Measurements from ENCODE around the gene AGAP2. TPM values are rescaled to one million over a fixed set of nuclear protein-coding genes. Genes with fewer than 3 reads are reported as not detected.

AGAP2 gene
- 0.38 and 0.81 TPM in 2 replicates for total RNA-seq (2016; rRNA removed; fragmentation: Illumina TruSeq; extraction: Trizol)
- 0.10 and 0.18 TPM in 2 replicates for total RNA-seq (2016; cell fraction: cytosol; rRNA removed; fragmentation: Illumina TruSeq; extraction: Trizol; ENCODE audit: low read depth)
- 0.45 and 0.91 TPM in 2 replicates for total RNA-seq (2016; cell fraction: insoluble cytoplasmic fraction; rRNA removed; fragmentation: Illumina TruSeq; extraction: Trizol)
- 0.24 and 0.49 TPM in 2 replicates for total RNA-seq (2016; cell fraction: membrane; rRNA removed; fragmentation: Illumina TruSeq; extraction: Trizol)
- 0.44 and 0.71 TPM in 2 replicates for total RNA-seq (2016; cell fraction: nucleus; rRNA removed; fragmentation: Illumina TruSeq; extraction: Trizol)
- 0.45 and 0.73 TPM in 2 replicates for polyA plus RNA-seq (2011; rRNA removed)
- polyA plus RNA-seq (2011; cell fraction: cytosol; rRNA removed) = 0.50 and 0.87 TPM in 2 replicates
- 1.0 and 1.5 TPM in 2 replicates for polyA plus RNA-seq (2011; cell fraction: nucleus; rRNA removed)
- 0.23 and 0.31 TPM in 2 replicates for polyA plus RNA-seq (2012)
- polyA plus RNA-seq (2016; cell fraction: cytosol; fragmentation: Illumina TruSeq; extraction: Trizol; ENCODE audit: low read depth) = 0.33 and 0.42 TPM in 2 replicates
- 0.57 and 0.95 TPM in 2 replicates for polyA plus RNA-seq (2016; cell fraction: insoluble cytoplasmic fraction; fragmentation: Illumina TruSeq; extraction: Trizol; ENCODE audit: low read depth)
- polyA plus RNA-seq (2016; cell fraction: membrane; fragmentation: Illumina TruSeq; extraction: Trizol; ENCODE audit: low read depth) = 0.10 and 0.23 TPM in 2 replicates
- polyA plus RNA-seq (2016; cell fraction: nucleus; fragmentation: Illumina TruSeq; extraction: Trizol; ENCODE audit: insufficient read depth, low read depth) = 0.37 and 1.3 TPM in 2 replicates
- 0.42 and 0.96 TPM in 2 replicates for polyA minus RNA-seq (2011; rRNA and poly(A)+ RNA removed; ENCODE audit: low replicate concordance)
- polyA minus RNA-seq (2011; cell fraction: cytosol; rRNA and poly(A)+ RNA removed) = 0.70 and 0.79 TPM in 2 replicates
- polyA minus RNA-seq (2011; cell fraction: nucleus; rRNA and poly(A)+ RNA removed) = 0.90 and 1.5 TPM in 2 replicates
- percentile 28 among the genes with signal in this experiment for Bru-seq, nascent RNA
- percentile 29 among the genes with signal in this experiment for BruChase-seq, experiment 1, labeled RNA remaining after a 6-hour chase
- BruChase-seq, experiment 2, labeled RNA remaining after a 2-hour chase = percentile 25 among the genes with signal in this experiment
- long read RNA-seq, experiment 1 = 0 reads
- long read RNA-seq, experiment 2, partial matches to known transcripts = 1 of 2 reads
- long read RNA-seq, experiment 2, other reads (novel, unspliced or antisense) = 1 of 2 reads

DNA sequence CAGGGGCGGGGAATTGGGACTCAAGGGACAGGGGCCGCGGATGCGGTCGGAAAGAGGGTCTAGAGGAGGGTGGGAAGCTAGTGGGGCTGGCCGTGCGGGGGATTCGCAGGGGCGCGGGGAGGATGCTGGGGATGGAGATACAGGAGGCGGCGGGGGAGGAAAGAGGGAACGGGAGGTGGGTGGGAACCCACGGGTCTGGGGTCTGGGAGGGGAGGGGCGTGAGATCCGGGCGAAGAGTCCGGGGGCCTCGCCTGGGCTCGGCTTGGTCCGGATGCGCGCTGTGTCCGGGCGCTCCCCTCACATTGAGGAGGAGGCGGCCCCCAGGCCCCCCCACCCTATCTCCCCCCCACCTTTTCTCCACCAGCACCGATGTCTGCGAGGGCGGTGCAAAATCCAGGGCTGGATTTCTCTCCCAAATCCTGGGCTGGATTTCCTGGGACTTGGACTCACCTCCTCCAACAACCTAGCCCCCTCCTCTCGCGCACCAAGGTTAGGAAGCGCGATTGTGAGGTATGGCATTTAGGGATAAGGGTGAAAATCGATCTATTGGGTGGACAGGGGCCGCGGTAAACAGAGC lies at the start of gene AGAP2:
Gene AGAP2 (minus strand): TSS at position 82 of the 577 bp plus-strand sequence. CDS start 496 bp downstream, outside the sequence.
- WGBS (ENCODE audit: low lambda C conversion rate) = 19% methylated on average over 26 of the region's 36 CpGs
- no peak within 1 kb of the TSS for H2AFZ ChIP-seq (ENCODE audit: low read length)
- H3K36me3 ChIP-seq (replicated peaks in 1 of 2; ENCODE audit: control insufficient read depth in 1 of 2, insufficient read depth in 2 of 2, low read length in 2 of 2) = no peaks in the 10 kb centered on the region
- H4K20me1 ChIP-seq (ENCODE audit: insufficient read depth, low read length) = no peaks in the 10 kb centered on the region
- H3K9me3 ChIP-seq (ENCODE audit: low read length) = no peaks in the 10 kb centered on the region
- no peak within 1 kb of the TSS for H3K9ac ChIP-seq (ENCODE audit: insufficient read depth, low read depth, low read length)
- BruUV-seq (replicated peaks) = no TSS peak
- DNase-seq (ENCODE audit: low spot score) (no peak), FAIRE-seq (no peak), ATAC-seq (no peak)
- ChIA-PET POLR2A (no interaction called here), CTCF (ENCODE audit: low intra/inter-chr PET ratio, low total read pairs) (no interaction called here)
- in situ Hi-C loops (cut with HindIII; ENCODE audit: extremely low pct_ligation_motif_present, low pct_unique_long_range_greater_than_20kb) (no loop called here), intact Hi-C loops (cut with micrococcal nuclease; ENCODE audit: unreplicated experiment) (loop anchor here (5.0 kb wide), 2 partner anchors 46 to 156 kb away; partner anchors contain the start of gene OS9)
- H3K27ac ChIP-seq (ENCODE audit: extremely low read length, insufficient read depth, low read length) = no peak within 1 kb of the TSS
- no peak for TF ChIP-seq ZNF350 (CRISPR knock-in tag; IDR thresholded peaks at IDR 0.05; ENCODE audit: borderline replicate concordance, low read depth)
- peak; percentile 98 for TF ChIP-seq PRDM15 (CRISPR knock-in tag; IDR thresholded peaks at IDR 0.05)
- peak within 1 kb of the TSS; percentile 48 to 73 (median 59); a peak in 5 of 6 replicates for H3K4me3 ChIP-seq (replicated peaks in 1 of 3; ENCODE audit: insufficient read depth in 1 of 3, low read depth in 2 of 3, low read length in 3 of 3)
- peak within 1 kb of the TSS; percentile 94 for H3K4me2 ChIP-seq (ENCODE audit: low read depth, low read length)
- peaks cover 61% of the 10 kb centered on the region for H3K4me1 ChIP-seq (ENCODE audit: insufficient read depth, low read length)
- H3K79me2 ChIP-seq (ENCODE audit: insufficient read depth, low read length) = no peaks in the 10 kb centered on the region
- H3K27me3 ChIP-seq (ENCODE audit: control insufficient read depth in 1 of 2, insufficient read depth in 2 of 2, low read length in 2 of 2) = peaks cover 12 to 44% of the 10 kb centered on the region in 2 experiments; a peak in 4 of 5 replicates
